NB4 (cell line): ENCODE data around the gene CAMK2D.

Experiments used
- MYC ChIP-seq: IDR thresholded peaks from 2 replicates; pipeline ENCODE4 v1.6.1; 2011; ENCODE audit warnings: low read depth, low read length
- POLR2A ChIP-seq: IDR thresholded peaks from 2 replicates; pipeline ENCODE4 v1.6.1; 2011; ENCODE audit warnings: mild to moderate bottlenecking; ENCODE audit not compliant: insufficient read length; ENCODE audit errors: extremely low read depth
- TF ChIP-seq, protein P1 (sequence below): IDR thresholded peaks from one replicate; pipeline ENCODE4 v1.5.1; 2012; ENCODE audit warnings: low read depth, low read length
- TF ChIP-seq, protein P2 (sequence below): IDR thresholded peaks from 2 replicates; pipeline ENCODE4 v1.6.1; 2011; ENCODE audit warnings: low read depth, low read length

DNA sequence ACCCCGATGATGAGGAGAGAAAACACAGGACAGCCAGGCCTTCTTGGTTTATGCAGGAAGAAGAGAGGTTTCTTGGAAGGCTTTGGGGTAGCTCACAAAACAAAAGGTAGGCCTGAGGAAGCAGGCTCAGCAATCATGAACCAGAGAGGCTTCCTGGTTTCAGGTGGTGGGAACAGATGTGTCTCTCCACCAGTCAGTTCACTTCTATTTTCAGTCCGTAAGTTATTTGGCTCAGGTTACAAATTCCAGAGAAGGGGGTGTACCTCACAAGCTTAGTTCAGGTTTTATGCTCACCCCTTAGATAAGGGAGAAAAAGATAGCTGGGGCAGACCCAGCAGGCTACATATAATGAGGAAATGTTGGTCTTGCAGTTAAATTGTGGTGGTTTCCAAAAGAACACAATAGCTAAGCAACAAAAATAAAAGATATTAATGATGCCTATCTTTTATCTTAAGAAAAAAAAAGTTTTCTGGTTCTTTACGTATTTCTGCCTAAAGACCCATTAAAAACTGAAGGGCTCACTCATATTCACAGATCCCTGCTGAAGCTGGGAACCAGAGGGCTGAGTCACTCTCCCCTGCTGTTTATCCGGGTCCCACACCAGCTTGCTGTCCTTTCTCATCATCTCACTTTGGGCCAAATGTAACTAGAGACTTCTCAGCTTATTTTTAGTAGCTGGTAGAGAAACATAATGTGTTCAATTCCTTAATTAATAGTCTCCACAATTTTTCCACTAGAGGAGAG is 177.0 kb downstream of the CAMK2D start:
- no peak for TF ChIP-seq POLR2A
- TF ChIP-seq, protein P1, sequence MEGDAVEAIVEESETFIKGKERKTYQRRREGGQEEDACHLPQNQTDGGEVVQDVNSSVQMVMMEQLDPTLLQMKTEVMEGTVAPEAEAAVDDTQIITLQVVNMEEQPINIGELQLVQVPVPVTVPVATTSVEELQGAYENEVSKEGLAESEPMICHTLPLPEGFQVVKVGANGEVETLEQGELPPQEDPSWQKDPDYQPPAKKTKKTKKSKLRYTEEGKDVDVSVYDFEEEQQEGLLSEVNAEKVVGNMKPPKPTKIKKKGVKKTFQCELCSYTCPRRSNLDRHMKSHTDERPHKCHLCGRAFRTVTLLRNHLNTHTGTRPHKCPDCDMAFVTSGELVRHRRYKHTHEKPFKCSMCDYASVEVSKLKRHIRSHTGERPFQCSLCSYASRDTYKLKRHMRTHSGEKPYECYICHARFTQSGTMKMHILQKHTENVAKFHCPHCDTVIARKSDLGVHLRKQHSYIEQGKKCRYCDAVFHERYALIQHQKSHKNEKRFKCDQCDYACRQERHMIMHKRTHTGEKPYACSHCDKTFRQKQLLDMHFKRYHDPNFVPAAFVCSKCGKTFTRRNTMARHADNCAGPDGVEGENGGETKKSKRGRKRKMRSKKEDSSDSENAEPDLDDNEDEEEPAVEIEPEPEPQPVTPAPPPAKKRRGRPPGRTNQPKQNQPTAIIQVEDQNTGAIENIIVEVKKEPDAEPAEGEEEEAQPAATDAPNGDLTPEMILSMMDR: no peak
- TF ChIP-seq, protein P2, sequence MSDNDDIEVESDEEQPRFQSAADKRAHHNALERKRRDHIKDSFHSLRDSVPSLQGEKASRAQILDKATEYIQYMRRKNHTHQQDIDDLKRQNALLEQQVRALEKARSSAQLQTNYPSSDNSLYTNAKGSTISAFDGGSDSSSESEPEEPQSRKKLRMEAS: no peak
- no peak for TF ChIP-seq MYC
